BE2C (cell line): Measurements from ENCODE around the gene TERT.

ENCODE experiments used
- DNase-seq: peaks from one replicate; pipeline ENCODE4 v3.0.0-alpha.2; 2020
- H3K27me3 ChIP-seq: fragments of 250-450 bp; sonication (Bioruptor Pico); 2 replicates; pipeline ENCODE4 v1.5.1; 2020; ENCODE audit warnings: mild to moderate bottlenecking
- H3K36me3 ChIP-seq: fragments of 250-450 bp; sonication (Bioruptor Pico); 2 replicates; pipeline ENCODE4 v1.5.1; 2020; ENCODE audit warnings: mild to moderate bottlenecking
- H3K4me1 ChIP-seq: fragments of 250-450 bp; sonication (Bioruptor Pico); 2 replicates; pipeline ENCODE4 v1.5.1; 2020
- H3K4me3 ChIP-seq: 2 replicates; pipeline ENCODE4 v1.5.1; 2011; ENCODE audit warnings: low read depth, low read length
- H3K9me3 ChIP-seq: fragments of 250-450 bp; sonication (Bioruptor Pico); 2 replicates; pipeline ENCODE4 v1.5.1; 2020
- CTCF ChIP-seq: IDR thresholded peaks from 2 replicates; pipeline ENCODE4 v1.5.1; 2012; ENCODE audit warnings: mild to moderate bottlenecking, low read depth, low read length

The TERT gene

GRCh38 chr5:1310118-1310517 lies 15.2 kb upstream of the TERT start:
- no peaks in the 10 kb centered on the region for H3K9me3 ChIP-seq

GRCh38 chr5:1304033-1304432 lies 9.2 kb upstream of the TERT start:
- Histone ChIP-seq H3K9me3 (no peaks in the 10 kb centered on the region), H3K27me3 (peaks cover 10% of the 10 kb centered on the region), H3K36me3 (no peaks in the 10 kb centered on the region), H3K4me1 (no peaks in the 10 kb centered on the region), H3K4me3 (no peak overlapping the region)
- DNase-seq: no peak
- TF ChIP-seq CTCF: no peak

More at GRCh38 chr5:1310118-1310517, 15.2 kb upstream of the TERT start:
- DNase-seq: no peak
- peaks cover 4% of the 10 kb centered on the region; the same call in 1 of the 2 replicates for H3K27me3 ChIP-seq
- no peak for TF ChIP-seq CTCF
- no peaks in the 10 kb centered on the region for H3K36me3 ChIP-seq
- no peaks in the 10 kb centered on the region for H3K4me1 ChIP-seq
- no peak overlapping the region for H3K4me3 ChIP-seq

- Histone ChIP-seq H3K4me1 (no peaks in the 10 kb centered on the region), H3K36me3 (no peaks in the 10 kb centered on the region), H3K27me3 (peaks cover 10% of the 10 kb centered on the region), H3K4me3 (no peak overlapping the region), H3K9me3 (no peaks in the 10 kb centered on the region)
- TF ChIP-seq CTCF: no peak
- DNase-seq: no peak
Measured at GRCh38 chr5:1302258-1302657, 7.4 kb upstream of the TERT start.

GRCh38 chr5:1300581-1301083 lies 5.8 kb upstream of the TERT start:
- TF ChIP-seq CTCF: no peak
- Histone ChIP-seq H3K36me3 (no peaks in the 10 kb centered on the region), H3K27me3 (peaks cover 8% of the 10 kb centered on the region)

GRCh38 chr5:1299961-1300360 lies 5.1 kb upstream of the TERT start:
- H3K27me3 ChIP-seq: peaks cover 6% of the 10 kb centered on the region; the same call in 1 of the 2 replicates
- no peak overlapping the region for H3K4me3 ChIP-seq
- H3K4me1 ChIP-seq: no peaks in the 10 kb centered on the region
- H3K9me3 ChIP-seq: no peaks in the 10 kb centered on the region
- no peak for DNase-seq
- no peaks in the 10 kb centered on the region for H3K36me3 ChIP-seq
- TF ChIP-seq CTCF: no peak

More at GRCh38 chr5:1300581-1301083, 5.8 kb upstream of the TERT start:
- DNase-seq: no peak
- no peaks in the 10 kb centered on the region for H3K9me3 ChIP-seq
- H3K4me3 ChIP-seq: no peak overlapping the region
- no peaks in the 10 kb centered on the region for H3K4me1 ChIP-seq

GRCh38 chr5:1299511-1299850 lies 4.6 kb upstream of the TERT start:
- DNase-seq: peak; percentile 5
- Histone ChIP-seq H3K4me3 (no peak overlapping the region), H3K4me1 (no peaks in the 10 kb centered on the region), H3K9me3 (no peaks in the 10 kb centered on the region), H3K36me3 (no peaks in the 10 kb centered on the region), H3K27me3 (peaks cover 6% of the 10 kb centered on the region; the same call in 1 of the 2 replicates)
- TF ChIP-seq CTCF: no peak
